HG03354 (cell line): Measurements from ENCODE around the gene UBASH3B.
A peak's percentile ranks its signal among the peaks of the same experiment; 100 is the strongest.

Experiments
- ATAC-seq: cut with Tn5 transposase; IDR thresholded peaks from one replicate; pipeline ENCODE4 v1.9.1; 2021; ENCODE audit warnings: mild to moderate bottlenecking; ENCODE audit not compliant: unreplicated experiment, poor library complexity, severe bottlenecking

UBASH3B gene

DNA sequence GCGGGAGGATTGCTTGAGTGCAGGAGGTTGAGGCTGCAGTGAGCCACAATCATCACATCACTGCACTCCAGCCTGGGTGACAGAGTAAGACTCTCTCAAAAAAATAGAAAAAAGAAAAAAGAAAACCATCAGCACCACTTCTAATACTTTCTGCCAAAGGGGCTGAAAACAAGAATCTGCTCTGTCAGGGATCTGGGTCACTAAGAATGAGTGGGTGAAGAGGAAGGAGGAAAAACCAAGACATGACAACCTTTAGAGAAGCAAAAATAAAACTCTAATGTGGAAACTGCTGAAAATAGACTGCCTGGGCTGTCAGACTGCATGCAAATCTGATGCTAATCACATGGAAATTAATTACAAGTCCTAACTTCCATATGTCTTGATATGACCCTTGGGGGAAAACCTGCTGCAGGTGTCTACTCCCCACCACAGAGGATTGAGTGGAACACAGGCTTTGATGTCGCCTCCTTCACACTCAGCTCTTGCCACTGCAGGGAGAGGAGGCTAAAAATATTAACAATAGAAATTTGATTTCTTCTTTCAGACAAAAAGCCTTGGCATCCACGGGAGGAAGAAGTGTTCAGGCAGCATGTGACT is 120.3 kb downstream of the UBASH3B start:
- ATAC-seq: no peak

DNA sequence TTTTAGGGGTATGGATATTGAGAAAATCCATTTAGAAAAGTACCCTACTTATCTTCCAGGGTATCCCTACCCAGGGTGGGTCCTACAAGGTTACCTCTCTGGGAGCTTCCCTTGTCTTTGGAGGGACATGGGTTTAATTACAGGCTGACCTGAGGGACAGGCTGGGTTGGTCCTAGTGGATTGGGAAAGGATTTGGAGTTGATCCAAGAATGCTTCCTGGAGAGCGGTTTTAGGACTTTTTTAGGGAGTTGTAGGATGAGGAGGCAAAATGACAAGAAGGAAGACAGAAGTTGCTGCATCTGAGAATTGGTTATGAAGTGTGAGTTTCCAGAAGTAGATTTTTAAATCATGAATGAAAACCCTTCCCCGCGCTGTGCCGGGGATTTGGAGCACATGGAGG is 121.0 kb downstream of the UBASH3B start:
- ATAC-seq: no peak

DNA sequence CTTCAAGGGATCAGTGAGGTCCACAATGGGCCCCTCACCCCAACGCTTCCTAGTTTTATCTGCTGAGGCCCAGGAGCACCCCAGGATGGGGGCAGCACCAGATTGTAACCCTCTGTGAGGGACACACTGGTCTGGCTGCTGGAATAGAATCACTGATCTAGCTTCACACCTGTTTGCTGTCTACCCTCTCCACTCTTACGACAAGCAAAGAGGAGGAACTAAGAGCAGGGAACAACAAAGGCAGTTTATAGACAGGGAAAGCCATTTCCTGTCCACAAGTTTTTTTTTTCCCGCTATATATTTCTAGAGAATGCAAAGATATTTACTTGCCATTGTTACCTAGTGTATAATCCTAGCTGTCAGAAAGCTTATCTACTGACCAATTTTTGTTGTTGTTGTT is 121.8 kb downstream of the UBASH3B start:
- ATAC-seq: no peak

DNA sequence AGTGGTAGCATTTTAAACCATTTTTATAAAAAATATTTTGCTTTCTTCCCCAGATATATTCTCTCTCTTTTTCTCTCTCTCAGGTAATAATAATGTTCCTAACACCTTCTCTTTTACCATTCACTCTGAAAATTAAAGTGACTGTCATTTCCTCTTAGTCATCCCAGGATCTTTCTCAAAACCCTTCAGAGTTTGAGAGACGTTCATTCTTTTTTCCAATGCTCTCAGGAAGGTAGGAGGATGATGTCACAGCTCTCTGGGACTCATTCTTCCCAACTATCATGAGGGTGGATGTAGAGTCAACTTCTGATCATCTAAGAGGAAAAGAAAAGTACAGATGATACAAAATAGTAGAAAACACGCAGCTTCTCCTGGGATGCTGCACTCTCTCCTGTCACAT is 122.6 kb downstream of the UBASH3B start:
- ATAC-seq: no peak

DNA sequence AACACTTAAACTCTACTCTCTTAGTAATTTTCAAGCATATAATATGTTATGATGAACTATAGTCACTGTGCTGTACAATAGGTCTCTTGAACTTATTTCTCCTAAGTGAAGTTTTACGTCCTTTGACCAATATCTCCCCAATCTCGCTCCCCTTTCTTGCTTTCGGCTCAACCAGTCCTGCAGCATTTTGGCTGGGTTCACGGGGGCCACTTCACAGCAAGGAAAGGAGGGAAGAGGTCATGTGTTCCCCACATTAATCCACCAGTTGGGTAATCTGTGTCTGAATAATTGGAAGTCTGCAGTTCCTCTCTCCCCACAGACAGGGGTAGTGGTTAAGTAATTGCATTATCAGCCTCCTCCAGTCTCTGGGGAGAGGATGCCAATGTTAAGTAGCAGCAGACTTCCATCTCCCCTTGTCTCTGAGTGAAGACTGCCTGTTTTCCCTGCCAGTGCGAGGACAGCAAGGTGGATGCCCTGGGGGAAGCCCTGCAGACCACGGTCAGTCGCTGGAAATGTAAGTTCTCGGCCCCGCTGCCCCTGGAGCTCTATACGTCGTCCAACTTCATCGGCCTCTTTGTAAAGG is 123.6 kb downstream of the UBASH3B start:
- ATAC-seq: no peak

DNA sequence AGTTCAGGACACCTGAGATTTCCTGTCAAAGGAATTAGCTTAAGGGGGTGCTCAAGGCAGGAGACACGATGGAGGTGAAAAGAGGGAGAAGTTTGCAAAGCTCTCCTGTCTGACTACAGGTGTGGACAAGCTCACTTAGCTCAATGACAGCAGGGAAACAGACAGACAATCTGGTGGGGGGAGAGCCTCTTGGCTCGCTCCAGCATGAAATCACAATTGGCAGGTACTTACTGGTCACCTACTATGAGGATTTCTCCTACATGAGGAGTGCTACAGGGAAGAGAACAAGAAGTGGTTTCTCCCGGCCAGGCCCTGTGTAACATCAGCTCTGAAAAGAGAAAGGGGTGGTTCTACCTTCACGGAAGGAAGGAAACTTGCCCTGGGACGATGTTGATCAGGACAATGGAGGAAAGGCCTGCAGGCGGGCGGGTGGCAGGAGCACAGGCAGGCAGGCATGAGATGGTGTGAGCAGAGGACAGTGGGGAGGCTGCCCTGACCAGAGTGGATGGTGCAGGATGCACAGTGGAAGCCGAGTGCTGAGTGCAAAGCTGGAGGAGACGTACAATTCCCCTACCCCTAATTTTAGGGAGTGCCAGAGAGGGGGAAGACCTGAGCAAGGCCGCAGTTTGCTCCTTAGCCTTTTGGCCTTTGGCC is 124.9 kb downstream of the UBASH3B start:
- no peak for ATAC-seq

DNA sequence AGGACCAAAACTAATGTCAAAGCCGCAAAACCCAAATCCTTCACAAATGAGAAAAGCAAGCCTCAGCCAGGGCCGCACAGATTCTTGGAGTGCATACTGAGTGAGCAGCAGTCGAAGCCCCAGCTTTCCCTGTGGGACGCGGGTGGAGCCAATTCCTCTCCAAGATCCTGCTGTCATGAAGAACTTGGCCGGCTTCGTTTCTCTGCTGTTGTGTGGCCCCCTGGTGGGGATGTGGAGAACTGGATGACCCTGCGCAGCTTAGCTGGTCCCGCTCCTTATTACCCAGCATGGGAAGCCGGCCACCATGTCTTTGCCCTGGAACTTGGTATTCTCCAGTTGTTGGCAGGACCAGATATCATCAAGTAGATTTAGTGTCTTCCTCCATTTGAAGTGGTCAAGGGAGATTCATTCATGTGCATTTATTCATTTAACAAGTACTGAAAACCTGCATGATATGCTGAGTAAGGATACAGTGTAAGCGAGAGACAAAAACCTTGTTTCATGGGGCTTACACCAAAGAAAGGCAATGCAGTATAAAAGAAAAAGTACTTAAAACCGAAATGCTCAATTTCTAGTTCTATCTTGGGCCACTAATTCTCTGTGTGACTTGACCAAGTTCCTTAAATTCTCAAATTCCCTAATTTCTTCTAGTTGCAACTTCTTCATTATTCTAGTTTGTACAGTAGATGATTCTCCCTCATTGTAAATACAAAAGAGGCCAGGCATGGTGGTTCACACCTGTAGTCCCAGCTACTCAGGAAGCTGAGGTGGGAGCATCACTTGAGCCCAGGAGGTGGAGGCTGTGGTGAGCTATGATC is 126.1 kb downstream of the UBASH3B start:
- peak; percentile 92 for ATAC-seq

DNA sequence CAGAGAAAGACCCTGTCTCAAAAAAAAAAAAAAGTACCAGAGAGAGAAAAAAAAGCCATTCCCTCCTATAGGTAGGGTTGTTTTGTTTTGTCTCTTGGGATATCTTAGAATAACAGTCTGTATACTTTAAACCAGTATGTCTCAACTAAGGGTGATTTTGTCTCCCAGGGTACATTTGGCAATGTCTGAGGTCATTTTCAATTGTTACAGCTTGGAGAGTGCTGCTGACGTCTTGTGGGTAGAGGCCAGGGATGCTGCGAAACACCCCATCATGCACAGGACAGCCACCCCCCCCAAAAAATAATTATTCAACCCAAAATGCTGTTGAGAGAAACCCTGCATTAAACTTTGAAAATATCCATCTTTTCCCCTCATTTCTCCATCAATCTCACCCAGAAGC is 126.7 kb downstream of the UBASH3B start:
- no peak for ATAC-seq

DNA sequence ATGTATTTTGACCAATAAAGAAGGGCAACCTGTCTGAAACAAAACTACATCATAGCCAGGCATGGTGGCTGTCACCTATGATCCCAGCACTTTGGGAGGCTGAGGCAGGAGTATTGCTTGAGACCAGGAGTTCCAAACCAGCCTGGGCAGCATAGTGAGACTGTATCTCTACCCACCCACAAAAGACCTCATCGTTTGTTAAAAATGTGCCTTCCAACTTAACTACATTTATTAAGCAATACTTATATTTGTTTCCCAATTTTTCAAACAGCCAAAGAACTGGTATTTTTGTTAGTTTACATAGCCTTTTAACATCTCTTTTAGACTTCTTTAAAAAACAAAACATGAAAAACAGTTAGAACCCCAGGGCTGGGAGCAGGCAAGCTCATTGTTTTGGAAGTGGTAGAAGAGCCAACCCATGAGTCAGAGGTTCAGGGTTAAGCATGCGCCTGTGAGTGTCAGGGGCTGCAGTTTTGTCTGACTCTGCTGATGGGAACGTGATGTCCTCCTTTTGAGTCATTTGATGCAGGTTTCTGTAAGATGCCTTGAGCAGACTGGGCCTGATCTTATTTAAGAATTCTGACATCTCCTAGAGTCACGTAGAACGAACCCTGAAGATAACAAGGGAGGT is 128.9 kb downstream of the UBASH3B start:
- ATAC-seq: no peak

DNA sequence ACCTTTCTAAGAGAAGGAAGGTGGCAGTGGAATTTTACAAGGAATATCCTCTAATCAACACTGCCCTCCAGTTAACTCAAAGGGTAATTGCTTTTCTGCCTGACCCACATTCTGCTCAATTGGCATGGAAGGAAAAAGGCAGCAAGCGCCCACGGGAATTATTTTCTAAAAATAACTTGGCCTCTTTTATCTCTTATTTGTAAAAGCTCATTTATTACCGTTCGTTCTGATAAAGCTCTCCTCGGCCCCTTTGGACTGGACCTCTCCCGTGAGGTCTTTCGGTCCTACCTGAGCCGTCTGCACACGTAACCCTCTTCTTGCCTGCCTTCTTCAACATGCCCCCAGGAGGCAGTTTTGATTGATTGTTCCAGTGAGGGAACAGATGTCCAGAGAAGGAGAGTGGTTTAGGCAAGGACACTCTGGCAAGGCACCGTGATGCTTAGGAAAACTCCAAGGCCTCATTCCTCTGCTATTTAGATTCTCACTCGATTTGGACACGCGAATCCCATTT is 129.6 kb downstream of the UBASH3B start:
- no peak for ATAC-seq

DNA sequence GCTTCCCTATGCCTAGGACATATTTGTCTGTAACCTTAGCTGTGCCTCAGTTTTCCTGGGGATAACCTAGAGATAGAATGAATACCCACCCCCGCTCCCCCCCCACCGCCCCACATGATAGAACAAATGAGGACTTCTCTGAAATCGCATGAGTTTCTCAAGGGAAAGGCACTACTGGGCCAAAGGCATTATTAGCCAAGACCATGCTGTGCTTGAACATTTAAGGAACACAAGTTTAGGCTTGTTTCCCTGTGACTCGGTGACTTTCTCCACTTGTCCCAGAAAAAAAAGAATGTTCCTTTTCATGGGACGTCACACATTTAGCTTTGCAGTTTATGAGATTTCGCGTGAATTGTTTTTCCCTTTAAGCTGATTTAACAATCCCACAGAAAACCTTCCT is 131.4 kb downstream of the UBASH3B start:
- no peak for ATAC-seq

DNA sequence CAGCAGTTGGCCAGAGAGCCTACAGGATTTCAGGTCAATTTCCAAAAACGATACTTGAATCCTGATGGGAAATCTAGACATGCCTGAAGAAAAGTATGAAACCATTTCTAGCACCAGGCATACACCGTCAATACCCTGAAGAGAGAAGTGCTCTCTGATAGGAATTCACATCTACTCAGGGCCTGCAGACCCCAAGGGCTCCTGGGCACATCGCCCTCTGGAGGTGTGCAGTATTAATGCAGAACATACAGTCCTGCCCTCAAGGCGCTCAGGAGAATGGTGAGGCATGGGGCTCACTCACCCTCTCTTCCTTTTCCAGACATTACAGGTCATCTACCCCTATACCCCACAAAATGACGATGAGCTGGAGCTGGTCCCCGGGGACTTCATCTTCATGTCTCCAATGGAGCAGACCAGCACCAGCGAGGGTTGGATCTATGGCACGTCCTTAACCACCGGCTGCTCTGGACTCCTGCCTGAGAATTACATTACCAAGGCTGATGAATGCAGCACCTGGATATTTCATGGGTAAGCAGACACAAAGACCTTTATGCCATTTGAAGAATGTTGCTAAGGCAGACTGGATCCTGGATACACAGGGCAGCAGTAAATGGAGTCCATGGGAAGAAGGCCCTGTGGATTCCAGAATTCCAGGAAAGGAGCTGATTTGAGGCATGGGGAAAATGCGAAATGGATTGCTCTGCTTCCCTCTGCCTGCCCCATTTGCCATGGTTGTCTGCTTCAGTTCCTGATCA is 133.4 kb downstream of the UBASH3B start:
- ATAC-seq: no peak

DNA sequence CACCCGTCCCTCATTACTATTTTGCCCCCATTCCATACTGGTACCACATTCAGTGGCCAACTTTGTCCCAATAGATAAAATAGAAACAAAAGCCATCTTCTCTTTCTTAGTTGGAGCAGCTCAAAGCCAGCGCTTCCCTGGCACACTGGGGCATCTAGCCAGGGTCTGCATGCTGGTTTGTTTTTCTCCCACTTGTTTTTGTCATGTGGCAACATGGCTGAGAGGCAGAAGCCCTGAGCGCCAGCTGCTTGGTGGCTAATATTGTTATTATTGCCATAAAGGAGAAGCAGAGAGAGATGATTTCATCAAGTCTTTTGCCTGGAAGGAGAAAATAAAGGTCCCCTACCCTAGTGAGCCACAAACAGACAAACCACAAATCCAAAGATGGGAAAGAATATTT is 134.4 kb downstream of the UBASH3B start:
- no peak for ATAC-seq

DNA sequence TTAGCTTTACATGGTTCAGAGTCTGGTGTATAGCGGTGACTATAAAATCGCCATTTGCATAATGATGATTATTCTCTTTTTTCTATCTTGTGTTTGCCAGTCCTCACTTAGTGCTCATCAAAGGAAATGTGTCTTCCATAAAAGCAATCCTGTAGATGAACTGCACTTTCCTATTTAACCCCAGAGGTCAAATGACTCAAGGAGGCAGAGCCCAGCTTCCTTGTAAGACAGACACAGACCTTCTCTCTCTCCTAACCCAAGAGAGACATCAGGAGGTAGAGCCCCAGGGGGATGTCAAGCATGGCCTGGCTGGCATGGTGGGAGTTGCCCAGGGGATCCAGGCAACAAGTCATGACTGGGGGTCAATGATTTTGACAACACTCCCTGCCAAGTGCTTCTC is 135.9 kb downstream of the UBASH3B start:
- no peak for ATAC-seq

DNA sequence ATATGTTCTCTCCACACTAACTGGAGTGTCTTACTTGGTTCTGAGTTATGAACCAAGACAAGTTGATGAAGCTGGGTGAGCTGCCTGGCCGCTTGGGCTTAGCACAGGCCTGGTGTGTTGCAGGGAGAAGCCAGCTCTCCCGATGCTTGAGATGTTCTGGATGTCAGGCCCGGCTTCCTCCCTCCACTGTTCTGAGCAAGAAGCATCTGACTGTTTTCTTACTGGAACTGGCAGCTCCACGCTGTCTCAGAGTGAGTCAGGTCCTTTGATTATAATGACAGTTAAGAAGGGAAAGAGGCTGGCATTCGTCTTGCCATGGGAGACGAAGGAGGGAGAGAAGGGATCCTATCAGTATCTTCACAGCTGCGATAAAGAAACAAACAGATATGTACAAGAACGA is 136.3 kb downstream of the UBASH3B start:
- ATAC-seq: no peak

DNA sequence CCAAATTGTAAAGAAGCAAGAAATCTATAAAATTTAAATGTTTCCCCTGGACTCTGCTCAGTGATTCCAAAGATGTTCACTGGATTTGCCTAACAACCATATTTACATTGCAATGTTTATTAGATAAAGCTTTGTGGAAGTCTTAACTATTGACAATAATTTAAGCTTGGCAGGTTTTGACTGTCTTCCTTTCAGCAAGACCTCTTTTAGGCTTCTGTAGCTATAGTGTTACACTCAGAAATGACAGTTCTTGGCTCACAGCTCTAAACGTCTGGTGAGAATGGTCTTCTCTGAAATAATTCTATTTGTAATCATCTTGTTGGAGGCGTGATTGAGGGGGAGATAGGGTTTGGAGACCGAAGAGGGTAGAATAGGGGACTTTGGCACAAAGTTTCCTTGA is 138.0 kb downstream of the UBASH3B start:
- no peak for ATAC-seq

DNA sequence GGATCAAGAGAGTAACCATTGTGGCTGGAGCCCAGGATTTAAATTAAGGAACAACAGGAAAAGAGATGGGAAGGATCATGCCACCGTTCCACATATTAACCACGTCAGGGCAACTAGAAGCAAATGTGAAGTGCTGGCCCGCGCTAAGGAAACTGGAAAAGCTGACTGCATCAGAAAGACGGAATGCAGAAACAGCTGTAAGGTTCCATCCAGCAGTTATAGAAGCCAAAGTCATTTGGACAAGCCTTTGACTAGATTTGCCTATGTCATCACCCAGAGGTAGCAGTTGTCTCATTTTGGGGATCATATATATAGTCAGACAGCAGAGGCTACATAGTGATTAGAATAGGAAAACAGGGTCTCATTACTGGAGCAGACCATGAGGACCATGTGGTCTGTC is 139.8 kb downstream of the UBASH3B start:
- no peak for ATAC-seq

DNA sequence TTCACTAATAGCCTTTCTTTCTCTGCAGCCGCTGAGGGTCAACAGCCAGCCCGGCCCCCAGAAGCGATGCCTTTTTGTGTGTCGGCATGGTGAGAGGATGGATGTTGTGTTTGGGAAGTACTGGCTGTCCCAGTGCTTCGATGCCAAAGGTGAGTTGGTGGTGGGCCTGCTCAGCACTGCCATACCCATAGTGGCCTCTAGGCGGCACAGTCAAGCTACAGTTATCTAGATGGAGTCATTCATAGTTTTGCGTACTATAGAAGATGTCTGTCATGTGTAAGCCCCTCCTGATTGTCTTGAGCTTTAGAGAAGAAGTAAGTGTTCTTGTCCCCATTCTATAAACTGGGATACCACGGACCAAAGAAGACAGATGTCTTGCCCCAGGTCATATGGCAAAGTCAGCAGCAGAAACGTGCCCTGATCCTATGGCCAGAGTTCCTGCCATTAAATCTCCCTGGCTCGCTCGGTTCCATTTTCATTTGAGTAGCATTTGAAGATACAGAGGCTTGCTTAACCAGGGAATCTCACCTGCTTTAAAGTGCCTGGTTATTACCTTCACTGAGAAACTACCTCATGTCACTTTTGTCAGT is 140.7 kb downstream of the UBASH3B start:
- peak; percentile 87 for ATAC-seq

DNA sequence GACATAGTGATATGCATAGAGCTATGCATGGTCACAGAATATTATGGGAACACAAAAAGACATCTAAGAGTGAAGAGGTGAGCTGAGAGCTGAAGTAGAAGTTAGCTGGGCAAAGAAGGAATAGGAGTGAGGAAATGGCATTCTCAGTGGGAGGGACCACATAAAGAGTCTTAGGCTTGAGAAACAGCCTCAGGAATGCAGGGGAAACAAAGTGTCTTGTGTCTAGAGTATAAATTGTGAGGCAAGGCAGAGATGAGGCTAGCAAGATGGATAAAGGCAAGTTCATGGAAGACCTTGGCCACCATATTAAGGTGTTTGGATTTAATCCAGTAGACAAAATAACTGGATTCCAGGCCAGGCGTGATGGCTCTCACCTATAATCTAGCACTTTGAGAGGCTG is 142.1 kb downstream of the UBASH3B start:
- ATAC-seq: no peak
